Measurements from ENCODE around the gene BDP1.
A peak's percentile ranks its signal among the peaks of the same experiment; 100 is the strongest.
"Not testable (repeated sequence)": the region's sequence is repeated elsewhere in the genome, so short reads cannot be mapped to it uniquely, and the experiment has no call there.

BDP1 gene

GRCh38 chr5:71455427-71456361, at the start of gene BDP1:
TSS of gene BDP1 (plus strand) at chr5:71455651. CDS start at chr5:71455878, 227 bp downstream.
- peak; percentile 92 for DNase-seq (ENCODE audit: low read depth)

- DNase-seq (ENCODE audit: low read depth) = not testable (repeated sequence)
These were observed 45.4 kb upstream of the BDP1 start for GRCh38 chr5:71410088-71410487.

- DNase-seq (ENCODE audit: low read depth) = not testable (repeated sequence)
These were observed 39.8 kb upstream of the BDP1 start for GRCh38 chr5:71415626-71416025.

- not testable (repeated sequence) for DNase-seq (ENCODE audit: low read depth)
These were observed 37.4 kb upstream of the BDP1 start for GRCh38 chr5:71418026-71418425.

GRCh38 chr5:71421278-71421677, 34.2 kb upstream of the BDP1 start:
- DNase-seq (ENCODE audit: low read depth) = not testable (repeated sequence)

- not testable (repeated sequence) for DNase-seq (ENCODE audit: low read depth)
These were observed 31.6 kb upstream of the BDP1 start for GRCh38 chr5:71423896-71424295.

- not testable (repeated sequence) for DNase-seq (ENCODE audit: low read depth)
These were observed 28.6 kb upstream of the BDP1 start for GRCh38 chr5:71426686-71427474.

GRCh38 chr5:71432410-71432809, 23.0 kb upstream of the BDP1 start:
- DNase-seq (ENCODE audit: low read depth) = not testable (repeated sequence)

- DNase-seq (ENCODE audit: low read depth) = not testable (repeated sequence)
These were observed 20.6 kb upstream of the BDP1 start for GRCh38 chr5:71434825-71435224.

GRCh38 chr5:71441564-71441963, 13.9 kb upstream of the BDP1 start:
- not testable (repeated sequence) for DNase-seq (ENCODE audit: low read depth)

GRCh38 chr5:71443891-71444290, 11.6 kb upstream of the BDP1 start:
- not testable (repeated sequence) for DNase-seq (ENCODE audit: low read depth)

GRCh38 chr5:71445015-71445414, 10.4 kb upstream of the BDP1 start:
- DNase-seq (ENCODE audit: low read depth) = not testable (repeated sequence)

GRCh38 chr5:71445523-71446152, 9.8 kb upstream of the BDP1 start:
- not testable (repeated sequence) for DNase-seq (ENCODE audit: low read depth)

GRCh38 chr5:71446540-71447216, 8.8 kb upstream of the BDP1 start:
- not testable (repeated sequence) for DNase-seq (ENCODE audit: low read depth)

GRCh38 chr5:71447218-71447808, 8.1 kb upstream of the BDP1 start:
- peak; percentile 13 for DNase-seq (ENCODE audit: low read depth)

- no peak for DNase-seq (ENCODE audit: low read depth)
These were observed 2.6 kb upstream of the BDP1 start for GRCh38 chr5:71452876-71453275.

- DNase-seq (ENCODE audit: low read depth) = no peak
These were observed 538 bp upstream of the BDP1 start for GRCh38 chr5:71454913-71455312.

GRCh38 chr5:71456362-71456743, 902 bp downstream of the BDP1 start:
- DNase-seq (ENCODE audit: low read depth) = no peak

- no peak for DNase-seq (ENCODE audit: low read depth)
These were observed 1.7 kb downstream of the BDP1 start for GRCh38 chr5:71457106-71457505.

- DNase-seq (ENCODE audit: low read depth) = no peak
These were observed 5.2 kb downstream of the BDP1 start for GRCh38 chr5:71460693-71461092.

- no peak for DNase-seq (ENCODE audit: low read depth)
These were observed 5.9 kb downstream of the BDP1 start for GRCh38 chr5:71461360-71461759.
